Panc1 (cell line): ENCODE data around the gene SULT1C2.

Experiments
- POLR2AphosphoS5 ChIP-seq: IDR thresholded peaks from 2 replicates; pipeline ENCODE4 v1.6.1; 2012; ENCODE audit warnings: mild to moderate bottlenecking, low read depth, low read length, moderate library complexity
- SIN3A ChIP-seq: IDR thresholded peaks from 2 replicates; pipeline ENCODE4 v1.6.1; 2012; ENCODE audit warnings: low read depth, mild to moderate bottlenecking, low read length, moderate library complexity, borderline replicate concordance; ENCODE audit not compliant: insufficient read depth
- TF ChIP-seq, protein P1 (sequence below): fragments of 450-650 bp; IDR thresholded peaks from 2 replicates; pipeline ENCODE4 v1.5.1; 2017; ENCODE audit warnings: mild to moderate bottlenecking
- TF ChIP-seq, protein P2 (sequence below), 2 experiments: IDR thresholded peaks; 2 replicates each; pipeline ENCODE4 v1.6.1; 2011 to 2012; ENCODE audit warnings: low read depth in 2 of 2, control low read depth in 1 of 2, low read length in 1 of 2, mild to moderate bottlenecking in 1 of 2, moderate library complexity in 1 of 2; ENCODE audit not compliant: insufficient read depth in 1 of 2

DNA sequence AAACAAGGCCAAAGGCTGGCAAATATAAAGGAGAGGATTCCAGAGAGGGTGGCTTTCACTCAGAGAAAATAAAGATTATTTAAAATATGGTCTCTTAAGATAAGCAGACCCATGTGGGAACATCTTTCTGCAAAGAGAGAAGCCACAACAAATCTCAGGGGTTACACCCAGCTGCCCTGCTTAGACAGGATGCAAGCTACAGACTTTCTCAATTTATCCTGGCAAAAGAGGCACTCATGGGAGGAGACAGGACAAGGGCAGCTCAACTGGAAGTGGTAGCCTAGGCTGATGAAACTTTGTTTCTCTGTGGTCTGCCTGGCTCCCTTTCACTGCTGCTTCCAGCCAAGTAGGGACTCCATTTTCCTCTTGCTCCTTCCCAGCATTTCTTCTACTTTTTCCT lies 63.2 kb downstream of the SULT1C2 start:
- TF ChIP-seq, protein P1, sequence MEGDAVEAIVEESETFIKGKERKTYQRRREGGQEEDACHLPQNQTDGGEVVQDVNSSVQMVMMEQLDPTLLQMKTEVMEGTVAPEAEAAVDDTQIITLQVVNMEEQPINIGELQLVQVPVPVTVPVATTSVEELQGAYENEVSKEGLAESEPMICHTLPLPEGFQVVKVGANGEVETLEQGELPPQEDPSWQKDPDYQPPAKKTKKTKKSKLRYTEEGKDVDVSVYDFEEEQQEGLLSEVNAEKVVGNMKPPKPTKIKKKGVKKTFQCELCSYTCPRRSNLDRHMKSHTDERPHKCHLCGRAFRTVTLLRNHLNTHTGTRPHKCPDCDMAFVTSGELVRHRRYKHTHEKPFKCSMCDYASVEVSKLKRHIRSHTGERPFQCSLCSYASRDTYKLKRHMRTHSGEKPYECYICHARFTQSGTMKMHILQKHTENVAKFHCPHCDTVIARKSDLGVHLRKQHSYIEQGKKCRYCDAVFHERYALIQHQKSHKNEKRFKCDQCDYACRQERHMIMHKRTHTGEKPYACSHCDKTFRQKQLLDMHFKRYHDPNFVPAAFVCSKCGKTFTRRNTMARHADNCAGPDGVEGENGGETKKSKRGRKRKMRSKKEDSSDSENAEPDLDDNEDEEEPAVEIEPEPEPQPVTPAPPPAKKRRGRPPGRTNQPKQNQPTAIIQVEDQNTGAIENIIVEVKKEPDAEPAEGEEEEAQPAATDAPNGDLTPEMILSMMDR: no peak
- TF ChIP-seq SIN3A (no peak), POLR2AphosphoS5 (no peak)
- TF ChIP-seq, protein P2, sequence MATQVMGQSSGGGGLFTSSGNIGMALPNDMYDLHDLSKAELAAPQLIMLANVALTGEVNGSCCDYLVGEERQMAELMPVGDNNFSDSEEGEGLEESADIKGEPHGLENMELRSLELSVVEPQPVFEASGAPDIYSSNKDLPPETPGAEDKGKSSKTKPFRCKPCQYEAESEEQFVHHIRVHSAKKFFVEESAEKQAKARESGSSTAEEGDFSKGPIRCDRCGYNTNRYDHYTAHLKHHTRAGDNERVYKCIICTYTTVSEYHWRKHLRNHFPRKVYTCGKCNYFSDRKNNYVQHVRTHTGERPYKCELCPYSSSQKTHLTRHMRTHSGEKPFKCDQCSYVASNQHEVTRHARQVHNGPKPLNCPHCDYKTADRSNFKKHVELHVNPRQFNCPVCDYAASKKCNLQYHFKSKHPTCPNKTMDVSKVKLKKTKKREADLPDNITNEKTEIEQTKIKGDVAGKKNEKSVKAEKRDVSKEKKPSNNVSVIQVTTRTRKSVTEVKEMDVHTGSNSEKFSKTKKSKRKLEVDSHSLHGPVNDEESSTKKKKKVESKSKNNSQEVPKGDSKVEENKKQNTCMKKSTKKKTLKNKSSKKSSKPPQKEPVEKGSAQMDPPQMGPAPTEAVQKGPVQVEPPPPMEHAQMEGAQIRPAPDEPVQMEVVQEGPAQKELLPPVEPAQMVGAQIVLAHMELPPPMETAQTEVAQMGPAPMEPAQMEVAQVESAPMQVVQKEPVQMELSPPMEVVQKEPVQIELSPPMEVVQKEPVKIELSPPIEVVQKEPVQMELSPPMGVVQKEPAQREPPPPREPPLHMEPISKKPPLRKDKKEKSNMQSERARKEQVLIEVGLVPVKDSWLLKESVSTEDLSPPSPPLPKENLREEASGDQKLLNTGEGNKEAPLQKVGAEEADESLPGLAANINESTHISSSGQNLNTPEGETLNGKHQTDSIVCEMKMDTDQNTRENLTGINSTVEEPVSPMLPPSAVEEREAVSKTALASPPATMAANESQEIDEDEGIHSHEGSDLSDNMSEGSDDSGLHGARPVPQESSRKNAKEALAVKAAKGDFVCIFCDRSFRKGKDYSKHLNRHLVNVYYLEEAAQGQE (IDR thresholded peaks at IDR 0.05; ENCODE audit: insufficient read depth in 1 of 2, low read depth in 2 of 2, low read length in 1 of 2): no peak
